Measurements from ENCODE around the gene MC1R. TPM values are rescaled to one million over a fixed set of nuclear protein-coding genes. Genes with fewer than 3 reads are reported as not detected.

MC1R gene
- total and polyA plus RNA-seq, 2 donors from 2014 or later, result 2.1 to 13.5 TPM

- Histone ChIP-seq H3K27me3 (ENCODE audit: control insufficient read depth, insufficient read depth, low read length) (no peaks in the 10 kb centered on the region), H3K9ac (ENCODE audit: low read length in 3 of 3) (no peak overlapping the region), H3K9me3 (ENCODE audit: control insufficient read depth in 2 of 3, insufficient read depth in 1 of 3, low read length in 3 of 3) (no peaks in the 10 kb centered on the region), H3K4me3 (ENCODE audit: low read length in 3 of 3) (no peak overlapping the region), H3K36me3 (ENCODE audit: control insufficient read depth in 2 of 3, insufficient read depth in 3 of 3, low read length in 3 of 3) (peaks cover 6 to 29% (median 19%) of the 10 kb centered on the region in 3 donors), H3K4me1 (ENCODE audit: control insufficient read depth in 2 of 3, insufficient read depth in 2 of 3, low read depth in 1 of 3, low read length in 3 of 3) (no peaks in the 10 kb centered on the region), H3K27ac (ENCODE audit: low read depth in 2 of 2, low read length in 2 of 2) (no peak overlapping the region)
- no peak for FAIRE-seq
- DNase-seq, result no peak
- TF ChIP-seq CTCF (IDR thresholded peaks at IDR 0.05; ENCODE audit: borderline replicate concordance, extremely low read depth, insufficient read depth), result no peak
- intact Hi-C loops (cut with DNase I), result no loop called here
Observed at GRCh38 chr16:89904606-89905510, 13.8 kb upstream of the MC1R start.

- Histone ChIP-seq H3K27me3 (ENCODE audit: control insufficient read depth, insufficient read depth, low read length) (no peaks in the 10 kb centered on the region), H3K36me3 (ENCODE audit: control insufficient read depth in 2 of 3, insufficient read depth in 3 of 3, low read length in 3 of 3) (peaks cover 6 to 28% (median 14%) of the 10 kb centered on the region in 3 donors), H3K4me3 (ENCODE audit: low read length in 3 of 3) (no peak overlapping the region), H3K27ac (ENCODE audit: low read depth in 2 of 2, low read length in 2 of 2) (no peak overlapping the region), H3K9me3 (ENCODE audit: control insufficient read depth in 2 of 3, insufficient read depth in 1 of 3, low read length in 3 of 3) (no peaks in the 10 kb centered on the region), H3K4me1 (ENCODE audit: control insufficient read depth in 2 of 3, insufficient read depth in 2 of 3, low read depth in 1 of 3, low read length in 3 of 3) (no peaks in the 10 kb centered on the region), H3K9ac (ENCODE audit: low read length in 3 of 3) (no peak overlapping the region)
- TF ChIP-seq CTCF (IDR thresholded peaks at IDR 0.05; ENCODE audit: borderline replicate concordance, extremely low read depth, insufficient read depth), result no peak
- DNase-seq (no peak), FAIRE-seq (no peak)
- intact Hi-C loops (cut with DNase I), result no loop called here
Observed at GRCh38 chr16:89905511-89906139, 13.0 kb upstream of the MC1R start.

GRCh38 chr16:89906140-89907025 lies 12.3 kb upstream of the MC1R start:
- Histone ChIP-seq H3K27me3 (ENCODE audit: control insufficient read depth, insufficient read depth, low read length) (no peaks in the 10 kb centered on the region), H3K9me3 (ENCODE audit: control insufficient read depth in 2 of 3, insufficient read depth in 1 of 3, low read length in 3 of 3) (no peaks in the 10 kb centered on the region), H3K4me3 (ENCODE audit: low read length in 3 of 3) (no peak overlapping the region), H3K27ac (ENCODE audit: low read depth in 2 of 2, low read length in 2 of 2) (no peak overlapping the region), H3K4me1 (ENCODE audit: control insufficient read depth in 2 of 3, insufficient read depth in 2 of 3, low read depth in 1 of 3, low read length in 3 of 3) (no peaks in the 10 kb centered on the region), H3K9ac (ENCODE audit: low read length in 3 of 3) (no peak overlapping the region), H3K36me3 (ENCODE audit: control insufficient read depth in 2 of 3, insufficient read depth in 3 of 3, low read length in 3 of 3) (peaks cover 8 to 27% (median 8%) of the 10 kb centered on the region in 3 donors)
- TF ChIP-seq CTCF (IDR thresholded peaks at IDR 0.05; ENCODE audit: borderline replicate concordance, extremely low read depth, insufficient read depth), result no peak
- DNase-seq (peak in 1 of 5 donors; percentile 36), FAIRE-seq (no peak)
- intact Hi-C loops (cut with DNase I), result no loop called here
